ENCODE measurements around the gene PSD2.

PSD2 gene

DNA sequence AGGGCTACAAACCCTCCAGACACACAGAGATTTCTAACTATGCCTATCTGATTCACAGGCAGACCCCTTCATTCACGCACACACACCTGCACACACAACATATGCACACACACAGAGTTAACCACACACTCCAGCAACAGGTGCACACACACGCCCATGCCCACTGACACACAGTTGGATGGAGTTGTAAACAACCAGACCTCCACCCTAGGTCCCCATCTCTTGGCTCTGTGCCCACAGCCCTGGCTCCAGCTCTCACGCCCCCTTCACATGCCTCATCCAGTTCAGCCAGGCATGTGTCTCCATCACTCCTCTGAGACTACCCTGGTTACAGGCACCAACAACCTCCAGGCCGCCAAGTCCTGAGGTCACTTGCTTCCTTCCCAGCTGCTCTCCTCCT lies 61.1 kb downstream of the PSD2 start:
- no peak for DNase-seq (ENCODE audit: low read depth)

DNA sequence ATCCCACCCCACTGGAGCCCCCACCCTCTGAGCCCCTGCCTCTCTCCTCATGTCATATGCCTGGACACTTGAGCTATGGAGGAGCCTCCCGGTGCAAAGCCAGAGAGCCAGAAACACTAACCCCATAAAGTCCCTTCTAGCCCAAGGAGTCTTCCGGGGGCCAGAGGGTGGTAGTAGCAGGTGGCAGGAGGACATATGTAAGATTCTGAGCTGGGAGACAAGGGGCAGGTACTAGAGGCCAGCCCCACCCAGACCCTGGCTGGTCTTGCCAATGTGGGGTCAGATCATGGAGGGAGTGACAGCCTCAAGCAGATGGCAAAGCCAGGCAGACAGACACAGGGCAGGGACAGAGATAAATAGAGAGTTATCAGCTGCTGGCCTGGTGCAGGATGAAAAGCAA lies 63.4 kb downstream of the PSD2 start:
- DNase-seq (ENCODE audit: low read depth) = no peak

DNA sequence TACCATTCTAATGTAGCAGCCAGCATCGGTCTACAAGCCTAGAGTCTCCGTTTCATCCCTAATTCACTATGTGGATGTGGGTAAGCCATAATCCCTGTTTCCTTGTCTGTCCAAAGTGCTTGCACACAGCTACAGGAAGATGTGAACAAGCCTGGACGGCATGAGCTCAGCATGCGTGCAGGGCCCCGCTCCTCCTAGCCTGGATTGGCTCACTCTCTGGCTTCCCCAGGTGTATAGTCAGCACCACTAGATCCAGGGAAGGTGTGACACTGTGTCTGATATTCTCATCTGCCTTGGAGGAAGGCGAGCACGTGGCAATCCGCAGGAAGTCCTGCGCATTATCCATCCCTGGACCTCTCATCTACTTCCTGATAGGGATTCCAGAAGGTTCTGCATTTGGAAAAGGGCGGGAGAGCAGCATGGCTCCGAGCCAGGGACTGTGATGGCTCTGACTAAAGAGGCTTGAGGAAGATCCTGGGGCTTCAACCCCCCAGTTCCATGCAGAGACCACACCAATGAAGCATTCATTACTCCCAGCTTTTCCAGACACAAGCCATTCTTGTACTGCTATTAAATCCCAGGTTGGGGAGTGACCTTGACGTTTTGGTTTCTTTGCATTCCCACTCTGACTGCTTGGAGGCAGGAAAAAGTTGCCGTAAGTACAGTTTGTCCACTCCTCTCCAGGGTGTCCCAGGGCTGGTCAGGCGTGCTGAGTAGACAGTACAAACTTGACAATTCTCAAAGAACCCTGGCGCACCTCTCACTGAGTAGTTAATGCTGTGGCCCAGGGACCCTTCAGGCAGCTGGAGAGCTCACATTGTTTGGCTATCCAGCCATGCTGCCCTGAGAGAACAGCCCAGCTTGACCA lies 65.6 kb downstream of the PSD2 start:
- DNase-seq (ENCODE audit: low read depth) = no peak

GRCh38 chr5:139861889-139862207 lies 66.2 kb downstream of the PSD2 start:
- no peak for DNase-seq (ENCODE audit: low read depth)

GRCh38 chr5:139862313-139862712 lies 66.7 kb downstream of the PSD2 start:
- DNase-seq (ENCODE audit: low read depth) = no peak

DNA sequence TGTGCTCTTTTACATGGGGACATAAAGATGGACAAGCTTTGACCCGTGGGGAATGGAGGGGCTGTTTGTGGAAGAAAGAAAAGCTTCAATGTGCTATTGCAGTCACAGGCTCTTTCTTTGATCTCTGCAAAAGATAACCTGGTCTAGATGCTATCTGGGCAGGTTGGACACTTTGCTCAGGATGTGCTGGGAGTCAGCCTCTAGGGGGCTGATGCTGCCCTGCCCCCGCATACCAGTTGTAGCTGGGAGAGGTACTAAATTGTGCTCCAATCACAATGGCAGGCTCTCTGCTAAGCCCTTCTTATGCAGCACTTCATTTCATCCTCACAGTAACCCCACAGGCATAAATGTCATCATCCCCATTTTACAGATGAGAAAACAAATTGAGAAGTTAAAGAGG lies 67.2 kb downstream of the PSD2 start:
- no peak for DNase-seq (ENCODE audit: low read depth)

DNA sequence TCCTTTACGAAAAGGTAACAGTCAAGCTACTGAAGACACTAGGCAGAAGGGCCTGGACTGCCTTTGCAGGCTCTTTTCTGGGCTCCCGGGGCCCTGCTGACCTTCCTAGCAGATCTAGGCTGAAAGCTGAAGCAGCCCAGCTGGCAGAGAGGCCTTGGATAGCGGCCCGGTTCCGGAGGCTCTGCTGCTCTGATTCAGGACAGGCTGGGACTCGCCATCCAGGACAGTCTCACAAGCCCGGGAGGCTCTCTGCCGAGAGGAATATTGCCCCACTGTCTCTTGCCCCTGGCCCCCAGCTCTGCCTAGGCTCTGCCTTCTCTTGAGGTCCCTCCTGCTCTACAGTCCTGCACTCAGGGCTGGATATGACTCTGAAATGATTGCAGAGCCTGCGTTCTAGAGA lies 67.8 kb downstream of the PSD2 start:
- no peak for DNase-seq (ENCODE audit: low read depth)

DNA sequence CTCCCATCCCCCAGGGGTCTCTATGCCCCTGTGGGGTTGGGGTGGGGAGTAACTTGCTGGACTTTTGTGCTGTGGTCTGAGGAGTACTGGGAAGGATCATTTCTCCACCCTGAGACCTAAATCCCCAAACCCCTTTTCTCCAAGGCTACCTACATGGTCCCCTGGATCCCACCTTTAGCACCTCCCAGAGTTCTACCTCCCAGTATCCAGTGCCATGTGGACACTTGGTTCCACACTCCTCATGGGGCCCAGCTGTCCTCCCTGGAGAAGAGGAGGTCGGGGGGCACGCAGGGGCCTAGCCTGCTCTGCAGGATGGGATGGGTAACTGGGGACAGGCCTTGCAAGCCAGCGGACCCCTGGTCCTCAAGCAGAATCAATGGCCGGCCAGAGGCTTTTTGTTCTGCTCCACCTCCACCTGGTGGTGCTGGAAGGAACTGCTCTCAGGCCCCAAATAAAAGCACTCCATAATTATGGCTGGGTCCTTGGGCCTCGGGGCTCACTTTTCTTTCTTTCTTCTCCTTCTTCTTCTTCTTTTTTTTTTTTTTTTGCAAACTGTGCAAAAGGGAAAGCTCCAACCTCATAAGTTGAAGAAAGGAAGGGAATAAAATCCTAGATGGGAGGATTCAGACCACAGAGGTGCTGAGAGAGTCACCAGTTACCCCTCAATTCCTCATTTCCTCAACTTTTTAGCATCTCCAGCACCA lies 68.4 kb downstream of the PSD2 start:
- peak; percentile 49 for DNase-seq (ENCODE audit: low read depth)

DNA sequence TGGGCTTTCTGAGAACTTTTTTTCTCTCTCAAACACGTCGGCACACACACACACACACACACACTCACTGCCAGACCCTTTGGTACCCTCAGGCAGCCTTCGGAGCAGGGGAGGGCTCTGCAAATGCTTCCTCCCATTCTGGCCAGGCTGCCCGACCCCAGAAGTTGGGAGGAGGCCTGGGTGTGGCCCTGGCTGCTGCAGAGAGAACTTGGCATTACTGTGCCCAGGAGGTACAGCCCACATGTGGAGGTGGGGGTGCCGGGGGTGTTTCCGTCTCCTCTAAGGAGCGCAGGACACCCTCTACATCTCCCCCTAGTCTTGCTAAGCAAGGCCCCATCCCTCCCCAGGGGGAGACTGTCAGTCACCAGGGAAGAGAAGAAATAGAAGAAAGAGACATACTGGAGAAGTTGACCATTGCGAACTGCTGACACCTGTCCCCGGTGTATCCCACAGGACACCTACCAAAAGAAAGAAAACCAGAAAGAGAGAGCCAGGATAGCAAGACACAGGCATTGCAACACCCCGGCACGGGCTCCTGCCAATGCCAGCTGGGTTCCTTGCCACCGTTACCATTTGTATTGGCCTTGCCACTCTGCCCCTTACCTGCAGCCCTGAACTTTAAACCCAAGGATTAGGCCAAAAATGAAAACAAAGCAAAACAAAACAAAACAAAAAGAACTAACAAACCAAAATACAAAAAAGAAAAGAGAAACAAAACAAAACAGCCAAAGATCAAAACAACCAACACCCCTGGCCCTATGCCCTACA lies 69.3 kb downstream of the PSD2 start:
- DNase-seq (ENCODE audit: low read depth) = no peak

GRCh38 chr5:139867109-139867508 lies 71.5 kb downstream of the PSD2 start:
- no peak for DNase-seq (ENCODE audit: low read depth)

- no peak for DNase-seq (ENCODE audit: low read depth)
These were observed 72.0 kb downstream of the PSD2 start for GRCh38 chr5:139867581-139867980.

DNA sequence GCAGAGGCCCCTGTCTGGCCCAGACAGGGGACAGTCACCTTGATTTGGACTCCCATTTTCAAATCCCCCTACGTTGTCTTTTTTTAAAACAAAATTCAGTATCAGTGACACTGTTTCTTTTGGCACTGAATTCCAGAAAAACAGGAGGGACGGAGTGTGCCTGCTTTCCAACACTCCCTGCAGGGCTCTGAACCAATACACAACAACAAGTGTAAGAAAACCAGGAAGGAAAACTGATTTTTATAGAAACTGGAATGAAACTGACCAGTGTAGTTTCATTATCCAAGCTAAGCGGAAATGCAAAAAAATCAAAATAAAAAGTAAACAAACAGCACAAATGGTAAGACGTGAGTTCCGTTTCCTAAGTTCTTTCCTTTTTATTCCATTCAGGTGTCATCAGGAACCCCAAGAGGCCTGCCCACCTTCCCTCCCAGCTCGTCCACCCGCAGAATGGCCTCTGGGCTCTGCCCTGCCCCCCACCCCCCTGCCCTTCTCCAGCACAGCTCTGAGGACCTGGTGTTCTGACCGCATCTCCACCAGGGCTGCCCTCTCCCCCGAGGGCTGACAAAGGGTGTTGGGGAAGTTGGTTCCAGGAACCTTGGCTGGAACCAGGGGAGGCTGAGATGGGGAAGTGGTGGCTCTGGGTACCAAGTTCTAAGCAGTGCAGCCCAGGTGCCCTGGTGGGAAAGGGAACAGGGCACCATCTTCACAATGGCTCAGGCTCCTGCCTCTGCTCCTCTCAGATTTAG lies 73.6 kb downstream of the PSD2 start:
- DNase-seq (ENCODE audit: low read depth) = no peak

DNA sequence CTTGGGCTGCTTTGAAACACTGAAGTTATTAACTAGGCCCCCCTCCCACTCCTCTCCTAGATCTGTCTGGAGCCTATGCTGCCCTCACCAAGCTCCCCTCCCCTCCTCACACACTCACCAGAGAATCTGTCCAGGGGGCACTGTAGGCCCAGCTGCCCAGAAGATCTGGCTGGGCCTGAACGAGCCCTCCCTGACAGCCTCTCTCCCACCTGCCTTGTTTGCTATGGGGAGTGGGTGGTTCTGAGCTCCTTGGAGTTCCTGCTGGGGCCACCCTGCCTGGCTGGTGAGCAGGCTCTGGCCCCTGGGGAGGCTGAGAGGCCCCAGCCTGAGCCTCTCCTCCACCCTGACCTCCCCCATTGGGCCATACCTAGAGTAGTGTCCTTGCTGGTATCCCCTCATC lies 75.1 kb downstream of the PSD2 start:
- DNase-seq (ENCODE audit: low read depth) = no peak

DNA sequence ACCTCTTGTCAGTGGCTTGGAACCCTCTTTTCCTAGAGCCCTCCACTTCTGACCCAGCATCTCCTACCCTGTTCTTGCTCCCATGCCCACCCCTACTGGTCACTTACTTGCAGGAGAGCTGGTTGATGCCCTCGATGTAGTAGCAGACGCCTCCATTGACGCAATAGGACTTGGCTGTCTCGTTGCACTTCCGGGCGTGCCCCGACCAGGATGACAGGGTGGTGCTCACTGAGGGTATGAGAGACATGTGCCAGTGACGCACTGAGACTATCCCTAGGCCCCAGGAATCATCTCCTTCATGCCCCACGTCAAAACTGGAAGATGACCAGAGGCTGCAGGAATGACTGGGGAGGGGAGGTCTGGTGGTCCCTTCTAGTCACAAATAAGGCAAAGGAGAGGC lies 76.0 kb downstream of the PSD2 start:
- DNase-seq (ENCODE audit: low read depth) = no peak

DNA sequence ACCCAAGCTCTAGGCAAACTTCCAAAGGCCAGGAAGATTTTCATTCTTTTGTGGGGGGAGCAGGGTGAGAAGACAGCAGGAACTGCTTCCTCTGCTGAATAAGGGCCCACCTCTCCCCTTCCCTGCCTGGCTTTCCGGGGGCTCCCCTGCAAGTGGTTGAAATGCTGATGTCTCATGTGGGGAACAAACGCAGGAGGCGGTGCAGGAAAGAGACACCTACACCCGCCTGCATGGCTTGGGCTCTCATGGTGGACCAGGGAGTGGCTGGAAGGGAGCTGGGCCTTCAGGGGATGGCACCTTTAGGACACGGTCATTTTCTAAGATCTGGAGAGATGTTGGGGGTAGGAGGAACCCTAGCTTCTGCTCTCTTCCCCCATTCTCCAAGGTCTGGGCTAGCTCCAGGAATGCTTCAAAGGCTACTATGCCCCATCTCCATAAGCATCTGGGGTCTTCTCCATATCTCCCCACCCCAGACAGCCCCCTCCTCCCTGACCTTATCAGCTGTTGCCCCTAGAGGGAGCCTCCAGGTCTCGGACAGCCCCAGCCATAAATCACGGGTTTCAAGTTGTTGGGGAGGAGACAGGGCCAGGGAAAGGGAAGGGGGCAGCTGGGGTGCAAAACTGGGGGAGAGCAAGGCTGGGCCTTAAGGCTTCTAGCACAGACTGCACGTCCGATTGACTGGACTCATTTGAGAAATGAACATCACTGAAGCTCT lies 76.6 kb downstream of the PSD2 start:
- no peak for DNase-seq (ENCODE audit: low read depth)

- DNase-seq (ENCODE audit: low read depth) = no peak
These were observed 77.5 kb downstream of the PSD2 start for GRCh38 chr5:139872851-139873794.

DNA sequence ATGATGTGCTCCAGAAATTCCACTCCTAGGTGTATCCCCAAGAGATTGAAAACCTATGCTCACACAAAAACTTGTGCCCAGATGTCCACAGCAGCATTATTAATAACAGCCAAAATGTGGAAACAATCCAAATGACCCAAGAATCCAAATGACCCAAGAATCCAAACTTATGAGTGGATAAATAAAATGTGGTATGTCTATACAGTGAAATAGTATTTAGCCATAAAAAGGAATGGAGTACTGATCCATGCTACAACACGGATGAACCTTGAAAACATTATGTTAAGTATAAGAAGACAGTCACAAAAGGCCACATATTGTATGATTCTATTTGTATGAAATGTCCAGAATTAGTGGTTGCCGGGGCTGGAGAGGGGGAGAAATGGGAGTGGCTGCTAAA lies 80.3 kb downstream of the PSD2 start:
- no peak for DNase-seq (ENCODE audit: low read depth)

- no peak for DNase-seq (ENCODE audit: low read depth)
These were observed 81.6 kb downstream of the PSD2 start for GRCh38 chr5:139877129-139877597.

DNA sequence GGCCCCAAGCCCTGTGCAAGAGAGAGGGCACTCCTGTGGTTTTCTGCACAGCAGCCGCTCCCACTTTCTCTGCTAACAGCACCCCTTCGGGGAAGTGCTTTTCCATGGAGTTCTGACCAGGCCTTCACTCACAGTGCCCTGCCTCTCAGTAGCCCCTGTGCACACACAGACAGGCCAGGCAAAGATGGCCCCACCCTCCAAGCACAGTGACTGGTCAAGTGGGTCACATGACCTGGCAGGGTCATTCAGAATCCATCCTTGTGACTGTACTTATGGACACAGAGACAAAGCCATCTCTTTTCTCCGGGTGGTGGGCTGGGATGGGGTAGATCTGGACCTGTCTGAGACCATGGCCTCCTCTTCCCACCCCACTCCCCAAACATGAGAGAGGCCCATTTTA lies 82.5 kb downstream of the PSD2 start:
- no peak for DNase-seq (ENCODE audit: low read depth)

DNA sequence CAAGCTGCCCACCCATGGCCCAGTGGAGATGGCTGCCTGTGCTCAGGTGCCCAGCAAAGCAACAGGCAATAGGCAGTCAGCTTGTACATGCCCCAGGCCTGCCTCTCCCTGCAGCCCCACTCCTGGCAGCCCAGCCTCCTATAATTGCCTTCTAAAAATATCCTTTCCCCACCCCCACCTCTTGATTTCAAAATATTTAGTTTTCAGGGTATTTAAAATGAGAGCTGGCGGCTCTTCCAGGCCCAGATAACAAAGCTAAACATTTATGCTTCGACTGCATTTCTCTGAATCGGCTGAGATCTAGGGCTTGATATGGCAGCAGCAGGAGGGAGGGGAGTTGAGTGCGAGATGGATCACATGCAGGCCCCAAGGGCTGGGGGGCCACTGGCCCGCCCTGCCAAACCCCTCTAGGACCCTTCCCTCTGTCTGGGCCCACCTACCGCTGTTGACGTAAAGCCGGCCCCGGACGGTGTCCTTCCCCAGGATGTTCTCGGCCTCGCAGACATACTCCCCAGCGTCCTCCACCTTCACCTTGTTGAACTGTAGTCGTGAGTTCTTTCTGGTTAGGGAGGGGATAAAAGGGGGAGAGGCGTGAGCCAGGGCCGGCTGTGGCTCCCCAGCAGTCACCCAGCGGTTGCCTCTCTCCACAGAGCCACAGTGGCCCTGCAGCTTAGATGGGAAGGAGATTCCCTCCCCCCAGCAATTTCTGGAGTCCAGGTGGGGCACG lies 85.0 kb downstream of the PSD2 start:
- no peak for DNase-seq (ENCODE audit: low read depth)
